ENCODE results near the gene NTRK2.

GRCh38 chr9:84773022-84773421 is 103.5 kb downstream of the NTRK2 start:
- TF ChIP-seq CTCF (IDR thresholded peaks at IDR 0.05) (no peak), POLR2A (IDR thresholded peaks at IDR 0.05) (no peak)
